ENCODE results near the gene MRPL11. TPM values are rescaled to one million over a fixed set of nuclear protein-coding genes. Genes with fewer than 3 reads are reported as not detected.

The MRPL11 gene
- total RNA-seq, 1 experiment from 2014 or later: 105 TPM

DNA sequence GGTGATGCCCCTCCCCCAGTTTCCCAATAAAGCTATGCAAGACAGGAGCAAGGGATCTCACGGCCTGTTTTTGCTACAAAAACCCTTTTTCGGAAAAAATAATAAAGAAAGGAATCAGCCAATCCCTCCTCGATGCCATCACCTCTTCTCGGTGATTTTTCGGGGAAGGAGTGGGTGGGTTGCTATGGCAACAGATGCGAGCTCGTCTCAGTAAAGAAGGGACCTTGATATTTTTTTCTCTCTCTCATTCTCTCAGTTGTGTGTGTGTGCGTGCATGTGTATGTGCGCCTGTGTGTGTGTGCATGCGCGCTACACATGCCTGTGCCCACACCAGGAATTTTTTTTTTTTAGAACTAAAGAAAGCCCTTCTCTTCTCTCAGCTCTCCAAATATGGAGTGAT lies 21.6 kb downstream of the MRPL11 start:
- no peak overlapping the region for H2BK20ac ChIP-seq (ENCODE audit: low read depth, low read length, poor library complexity, severe bottlenecking)
- no peak overlapping the region for H4K8ac ChIP-seq (replicated peaks; ENCODE audit: insufficient read length, low read depth, low read length)
- H2BK5ac ChIP-seq (ENCODE audit: insufficient read length, low read length): no peak overlapping the region
- H4K5ac ChIP-seq (ENCODE audit: insufficient read length, low read depth, low read length): no peak overlapping the region
- H2BK15ac ChIP-seq (ENCODE audit: low read depth, low read length): no peak overlapping the region
- no CpG with 5 or more reads among the region's 11 CpGs for WGBS (ENCODE audit: extremely low coverage, insufficient read length, low lambda C conversion rate)
- Mint-ChIP-seq H3K9me3 (no peaks in the 10 kb centered on the region; a peak in 1 of 5 replicates), H3K27me3 (ENCODE audit: low read depth) (peaks cover 32% of the 10 kb centered on the region), H3K4me1 (peaks cover 72 to 73% of the 10 kb centered on the region in 2 experiments), H3K36me3 (ENCODE audit: insufficient read depth in 1 of 3, low read depth in 3 of 3) (no peaks in the 10 kb centered on the region), H3K4me3 (no peak overlapping the region), H3K27ac (no peak overlapping the region)
- H2BK120ac ChIP-seq (ENCODE audit: low read depth, low read length, poor library complexity, severe bottlenecking): no peak overlapping the region
- H3K9me3 ChIP-seq (ENCODE audit: control insufficient read depth, low read depth, low read length): no peaks in the 10 kb centered on the region
- no peaks in the 10 kb centered on the region for H3K79me1 ChIP-seq (ENCODE audit: insufficient read depth, low read depth, low read length, poor library complexity, severe bottlenecking)
- H3K23me2 ChIP-seq (ENCODE audit: insufficient read length, low read depth, low read length, poor library complexity, severe bottlenecking): peaks cover 18% of the 10 kb centered on the region
- no peak overlapping the region for H3K9ac ChIP-seq (ENCODE audit: extremely low read depth, insufficient read length, low read length)
- no peak overlapping the region for H3K56ac ChIP-seq (ENCODE audit: insufficient read length, low read depth, low read length)
- H3K79me2 ChIP-seq (ENCODE audit: insufficient read depth, low read length): no peaks in the 10 kb centered on the region
- H4K20me1 ChIP-seq (ENCODE audit: control insufficient read depth, insufficient read depth, insufficient read length): no peaks in the 10 kb centered on the region
- no peak overlapping the region for H2BK12ac ChIP-seq (ENCODE audit: insufficient read length, low read depth, low read length)
- H3K14ac ChIP-seq (ENCODE audit: insufficient read depth, low read length): no peak overlapping the region
- H2AFZ ChIP-seq (ENCODE audit: low read length): no peak overlapping the region
- H2AK5ac ChIP-seq (ENCODE audit: insufficient read length, low read length): no peak overlapping the region
- H3K23ac ChIP-seq (ENCODE audit: insufficient read length, low read depth, low read length): no peak overlapping the region
- no peak for DNase-seq
- H3K27ac ChIP-seq (ENCODE audit: insufficient read length, low read depth, low read length): no peak overlapping the region
- H3K27me3 ChIP-seq (ENCODE audit: insufficient read depth, low read length): peaks cover 19% of the 10 kb centered on the region; the same call in 1 of the 2 replicates
- no peak overlapping the region for H3K18ac ChIP-seq (ENCODE audit: insufficient read length, low read depth, low read length)
- H3K4ac ChIP-seq (ENCODE audit: low read depth, low read length): no peak overlapping the region
- H3K4me2 ChIP-seq (ENCODE audit: insufficient read depth, insufficient read length, low read length): no peak overlapping the region
- peaks cover 20% of the 10 kb centered on the region for H3K4me1 ChIP-seq (ENCODE audit: insufficient read depth, low read length)
- TF ChIP-seq, protein P1, sequence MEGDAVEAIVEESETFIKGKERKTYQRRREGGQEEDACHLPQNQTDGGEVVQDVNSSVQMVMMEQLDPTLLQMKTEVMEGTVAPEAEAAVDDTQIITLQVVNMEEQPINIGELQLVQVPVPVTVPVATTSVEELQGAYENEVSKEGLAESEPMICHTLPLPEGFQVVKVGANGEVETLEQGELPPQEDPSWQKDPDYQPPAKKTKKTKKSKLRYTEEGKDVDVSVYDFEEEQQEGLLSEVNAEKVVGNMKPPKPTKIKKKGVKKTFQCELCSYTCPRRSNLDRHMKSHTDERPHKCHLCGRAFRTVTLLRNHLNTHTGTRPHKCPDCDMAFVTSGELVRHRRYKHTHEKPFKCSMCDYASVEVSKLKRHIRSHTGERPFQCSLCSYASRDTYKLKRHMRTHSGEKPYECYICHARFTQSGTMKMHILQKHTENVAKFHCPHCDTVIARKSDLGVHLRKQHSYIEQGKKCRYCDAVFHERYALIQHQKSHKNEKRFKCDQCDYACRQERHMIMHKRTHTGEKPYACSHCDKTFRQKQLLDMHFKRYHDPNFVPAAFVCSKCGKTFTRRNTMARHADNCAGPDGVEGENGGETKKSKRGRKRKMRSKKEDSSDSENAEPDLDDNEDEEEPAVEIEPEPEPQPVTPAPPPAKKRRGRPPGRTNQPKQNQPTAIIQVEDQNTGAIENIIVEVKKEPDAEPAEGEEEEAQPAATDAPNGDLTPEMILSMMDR (conservative IDR thresholded peaks at IDR 0.05): no peak
- H3T11ph ChIP-seq (ENCODE audit: low read length): no peak overlapping the region
- H4K91ac ChIP-seq (ENCODE audit: insufficient read length, low read depth, low read length): no peak overlapping the region
